B cell (primary cell): ENCODE data around the gene PYHIN1. TPM values are rescaled to one million over a fixed set of nuclear protein-coding genes. Genes with fewer than 3 reads are reported as not detected.
A peak's percentile ranks its signal among the peaks of the same experiment; 100 is the strongest.

ENCODE experiments used
- ATAC-seq: fragments of 200-7000 bp; cut with Tn5 transposase; one replicate; pipeline ENCODE4 v1.10.0; 2021; ENCODE audit warnings: low read depth, mild to moderate bottlenecking, moderate number of reproducible peaks, moderate library complexity
- CTCF ChIA-PET: fragments of 350-600 bp; sonication (Branson Sonifier 250); formaldehyde crosslinking; loops from one replicate; lab custom pipeline; 2021; ENCODE audit warnings: antibody characterized with exemption, inconsistent platforms; lab: Charles Lee
- POLR2A ChIA-PET: fragments of 350-600 bp; sonication (Branson Sonifier 250); formaldehyde crosslinking; loops from one replicate; lab custom pipeline; 2021; ENCODE audit warnings: antibody characterized with exemption; lab: Charles Lee
- DNase-seq: peaks from one replicate; pipeline ENCODE4 v3.0.0; 2013
- H2AFZ ChIP-seq: 2 replicates; pipeline ENCODE4 v1.6.1; 2012; ENCODE audit warnings: mild to moderate bottlenecking, low read depth, low read length; ENCODE audit not compliant: insufficient read depth, poor library complexity, severe bottlenecking
- H3K27ac ChIP-seq, 2 donors: 1 replicate in 1 of 2; 2 replicates in 1 of 2; pipeline ENCODE4 v1.5.1; 2012 to 2013; ENCODE audit warnings: low read length in 2 of 2, mild to moderate bottlenecking in 2 of 2, moderate library complexity in 1 of 2
- H3K27me3 ChIP-seq, 4 experiments: fragments of 200-600 bp in 1 of 4; sonication (generic) in 1 of 4; replicated peaks in 1 of 4; 1 replicate in 2 of 4; 2 replicates in 2 of 4; pipeline versions ENCODE4 v1.6.1 to v1.7.0; 2013 to 2016; ENCODE audit warnings: low read length in 3 of 4, mild to moderate bottlenecking in 2 of 4, mixed read lengths in 1 of 4, moderate library complexity in 1 of 4; ENCODE audit not compliant: insufficient read depth in 4 of 4, control insufficient read depth in 3 of 4; ENCODE audit errors: control extremely low read depth in 1 of 4
- H3K36me3 ChIP-seq, 2 experiments: replicated peaks in 1 of 2; 1 replicate in 1 of 2; 2 replicates in 1 of 2; pipeline versions ENCODE4 v1.6.1 to v1.7.1; 2013; ENCODE audit warnings: low read length in 1 of 2; ENCODE audit not compliant: insufficient read depth in 2 of 2, control insufficient read depth in 1 of 2; ENCODE audit errors: control extremely low read depth in 1 of 2, extremely low read depth in 1 of 2
- H3K4me1 ChIP-seq, 2 donors: fragments of 200-600 bp in 1 of 2; sonication (generic) in 1 of 2; 1 replicate in 1 of 2; 2 replicates in 1 of 2; pipeline versions ENCODE4 v1.5.1 to v1.6.1; 2013 to 2017; ENCODE audit warnings: low read length in 2 of 2; ENCODE audit not compliant: control insufficient read depth in 2 of 2, insufficient read depth in 2 of 2
- H3K4me2 ChIP-seq: replicated peaks from 2 replicates; pipeline ENCODE3; 2012; ENCODE audit warnings: mild to moderate bottlenecking, low read depth, low read length; ENCODE audit not compliant: poor library complexity, severe bottlenecking
- H3K4me3 ChIP-seq, 5 experiments: fragments of 200-600 bp in 1 of 5; sonication (generic) in 1 of 5; 1 replicate in 3 of 5; 2 replicates in 2 of 5; pipeline versions ENCODE4 v1.5.1 to v1.7.0; 2011 to 2016; ENCODE audit warnings: low read length in 4 of 5, mild to moderate bottlenecking in 4 of 5, low read depth in 2 of 5, control low read depth in 1 of 5, moderate library complexity in 1 of 5; ENCODE audit not compliant: insufficient read depth in 1 of 5; ENCODE audit errors: control extremely low read depth in 1 of 5, extremely low read depth in 1 of 5
- H3K79me2 ChIP-seq: fragments of 200-600 bp; sonication (generic); one replicate; pipeline ENCODE4 v1.6.0; 2016; ENCODE audit warnings: low read length; ENCODE audit not compliant: control insufficient read depth, insufficient read depth
- H3K9ac ChIP-seq: fragments of 200-600 bp; sonication (generic); 2 replicates; pipeline ENCODE4 v1.6.1; 2017; ENCODE audit warnings: mild to moderate bottlenecking, low read length, moderate library complexity
- H3K9me3 ChIP-seq, 3 donors: one replicate each; pipeline versions ENCODE4 v1.6.1 to v1.7.1; 2013; ENCODE audit warnings: low read length in 2 of 3; ENCODE audit not compliant: control insufficient read depth in 2 of 3, insufficient read depth in 1 of 3; ENCODE audit errors: control extremely low read depth in 1 of 3
- H4K20me1 ChIP-seq: 2 replicates; pipeline ENCODE4 v1.6.0; 2012; ENCODE audit warnings: mild to moderate bottlenecking, low read length; ENCODE audit not compliant: insufficient read depth, control insufficient read depth, poor library complexity, severe bottlenecking
- H3K27ac Mint-ChIP-seq: one replicate; pipeline ENCODE4 v1.8.0; 2021; ENCODE audit warnings: mixed read lengths
- H3K27me3 Mint-ChIP-seq: one replicate; pipeline ENCODE4 v1.8.0; 2021; ENCODE audit warnings: mixed read lengths
- H3K4me1 Mint-ChIP-seq: one replicate; pipeline ENCODE4 v1.8.0; 2021; ENCODE audit warnings: mixed read lengths
- H3K4me3 Mint-ChIP-seq: one replicate; pipeline ENCODE4 v1.8.0; 2021; ENCODE audit warnings: mixed read lengths
- H3K9me3 Mint-ChIP-seq: one replicate; pipeline ENCODE4 v1.8.0; 2022; ENCODE audit warnings: mixed read lengths; ENCODE audit not compliant: insufficient read depth
- CTCF ChIP-seq: fragments of 200-600 bp; IDR thresholded peaks from one replicate; pipeline ENCODE4 v1.8.0; 2022; ENCODE audit warnings: antibody characterized with exemption, mild to moderate bottlenecking
- EZH2 ChIP-seq: IDR thresholded peaks from 2 replicates; pipeline ENCODE4 v1.6.1; 2012; ENCODE audit warnings: borderline replicate concordance, low read depth, mild to moderate bottlenecking, moderate library complexity, low read length; ENCODE audit not compliant: insufficient read depth, poor library complexity, severe bottlenecking
- WGBS: methylation state at CpG from one replicate; pipeline ENCODE4 v1.1.5; 2013; ENCODE audit warnings: missing lambda C conversion rate; ENCODE audit not compliant: insufficient coverage; 5-methylcytosine and 5-hydroxymethylcytosine counted together
- intact Hi-C: fragments of 100-400 bp; cut with micrococcal nuclease; formaldehyde crosslinking; loops from one replicate; pipeline ENCODE4 v1.10.0; 2022
- polyA plus RNA-seq: library from polyadenylated mRNA; depleted of rRNA; stranded (reverse); fragments of >200 nt; gene quantifications from 2 replicates; pipeline ENCODE4 v1.2.3, GENCODE V29; 2012
- total RNA-seq, 2 donors: library from RNA; stranded (reverse); fragments of 120-200 nt in 1 of 2; gene quantifications; 1 replicate in 1 of 2; 2 replicates in 1 of 2; pipeline versions ENCODE4 v1.2.3 to v1.2.4, GENCODE V29; 2013 to 2022

PYHIN1 gene
- total and polyA plus RNA-seq, 2 donors (not counting 1 experiment from before 2014, with no cell fraction given) = 8.6 to 13.9 TPM

- H2AFZ ChIP-seq = no peak overlapping the region
- peaks cover 15 to 80% of the 10 kb centered on the region in 2 experiments for H3K36me3 ChIP-seq
- H4K20me1 ChIP-seq = peaks cover 37% of the 10 kb centered on the region
- peaks cover 0 to 6% (median 1%) of the 10 kb centered on the region in 3 donors for H3K9me3 ChIP-seq
- POLR2A ChIA-PET = no interaction called here
- Mint-ChIP-seq H3K9me3 (peaks cover 2% of the 10 kb centered on the region), H3K4me1 (peaks cover 64% of the 10 kb centered on the region), H3K27ac (peak overlapping the region; percentile 6), H3K27me3 (no peaks in the 10 kb centered on the region), H3K4me3 (no peak overlapping the region)
- DNase-seq (no peak), ATAC-seq (no peak)
- peaks cover 10 to 36% of the 10 kb centered on the region in 2 donors for H3K4me1 ChIP-seq
- no peak overlapping the region for H3K9ac ChIP-seq
- CTCF ChIA-PET = interaction anchor here (0.7 to 1.5 kb wide), 3 partner anchors 27 to 48 kb away, joined by 3 read pairs; no protein-coding TSS in a partner anchor
- TF ChIP-seq CTCF (no peak), EZH2 (no peak)
- H3K79me2 ChIP-seq = peaks cover 98% of the 10 kb centered on the region
- H3K4me3 ChIP-seq = no peak overlapping the region
- no peaks in the 10 kb centered on the region for H3K27me3 ChIP-seq
- no peak overlapping the region for H3K4me2 ChIP-seq
- WGBS = 93% methylated on average over 4 of the region's 7 CpGs
- intact Hi-C loops = no loop called here
- H3K27ac ChIP-seq = no peak overlapping the region
Measured at GRCh38 chr1:159025043-159025442, 93.7 kb downstream of the PYHIN1 start.

Other genes starting within 250 kb of the PYHIN1 start
- not detected in 2 replicates for gene SPTA1, start 244.8 kb upstream of the PYHIN1 start, total RNA-seq
- 0.21 and 0.36 TPM in 2 replicates for gene SPTA1, start 244.8 kb upstream of the PYHIN1 start, polyA plus RNA-seq
- gene OR6K2, start 230.9 kb upstream of the PYHIN1 start, total RNA-seq = not detected in 2 replicates
- gene OR6K2, start 230.9 kb upstream of the PYHIN1 start, polyA plus RNA-seq = not detected in 2 replicates
- gene OR6K3, start 210.8 kb upstream of the PYHIN1 start, total RNA-seq = not detected in 2 replicates
- not detected in 2 replicates for gene OR6K3, start 210.8 kb upstream of the PYHIN1 start, polyA plus RNA-seq
- gene OR6K6, start 176.8 kb upstream of the PYHIN1 start, total RNA-seq = not detected in 2 replicates
- not detected in 2 replicates for gene OR6K6, start 176.8 kb upstream of the PYHIN1 start, polyA plus RNA-seq
- not detected in 2 replicates for gene OR6N1, start 159.4 kb upstream of the PYHIN1 start, total RNA-seq
- not detected in 2 replicates for gene OR6N1, start 159.4 kb upstream of the PYHIN1 start, polyA plus RNA-seq
- gene OR6N2, start 150.3 kb upstream of the PYHIN1 start, total RNA-seq = not detected in 2 replicates
- not detected in 2 replicates for gene OR6N2, start 150.3 kb upstream of the PYHIN1 start, polyA plus RNA-seq
- 8.5 and 10.1 TPM in 2 replicates for gene MNDA, start 100.2 kb upstream of the PYHIN1 start, total RNA-seq
- 3.8 and 7.1 TPM in 2 replicates for gene MNDA, start 100.2 kb upstream of the PYHIN1 start, polyA plus RNA-seq
- 150 and 176 TPM in 2 replicates for gene IFI16, start 78.4 kb downstream of the PYHIN1 start, total RNA-seq
- gene IFI16, start 78.4 kb downstream of the PYHIN1 start, polyA plus RNA-seq = 89.0 and 112 TPM in 2 replicates
- 68.4 and 72.1 TPM in 2 replicates for gene AIM2, start 145.2 kb downstream of the PYHIN1 start, total RNA-seq
- gene AIM2, start 145.2 kb downstream of the PYHIN1 start, polyA plus RNA-seq = 14.4 and 40.4 TPM in 2 replicates
- 0.32 and 0.39 TPM in 2 replicates for gene CADM3, start 240.1 kb downstream of the PYHIN1 start, total RNA-seq
- gene CADM3, start 240.1 kb downstream of the PYHIN1 start, polyA plus RNA-seq = 0.32 and 0.33 TPM in 2 replicates